Small intestine (tissue), 16 donors: ENCODE measurements around the gene OR2T6. TPM values are rescaled to one million over a fixed set of nuclear protein-coding genes. Genes with fewer than 3 reads are reported as not detected.

ENCODE experiments used
- DNase-seq, 2 donors: peaks; one replicate each; pipeline versions ENCODE4 v3.0.0 to v3.0.0-alpha.2; 2013
- FAIRE-seq: peaks from 2 replicates; lab custom pipeline; 2012; peaks lifted over from hg19 to GRCh38; lab: Jason Lieb, UNC
- H3K27ac ChIP-seq, 3 donors: one replicate each; pipeline ENCODE4 v1.5.1; 2013; ENCODE audit warnings: low read length in 2 of 3, mild to moderate bottlenecking in 2 of 3, control low read depth in 1 of 3, inconsistent platforms in 1 of 3, low read depth in 1 of 3, moderate library complexity in 1 of 3
- H3K27me3 ChIP-seq, 3 donors: one replicate each; pipeline ENCODE4 v1.6.1; 2013; ENCODE audit warnings: low read length in 3 of 3, inconsistent platforms in 1 of 3; ENCODE audit not compliant: control insufficient read depth in 3 of 3, insufficient read depth in 3 of 3
- H3K36me3 ChIP-seq, 3 donors: one replicate each; pipeline ENCODE4 v1.6.1; 2013; ENCODE audit warnings: low read length in 3 of 3, inconsistent platforms in 1 of 3, low read depth in 1 of 3, mild to moderate bottlenecking in 1 of 3, moderate library complexity in 1 of 3; ENCODE audit not compliant: control insufficient read depth in 3 of 3, insufficient read depth in 2 of 3
- H3K4me1 ChIP-seq, 3 donors: one replicate each; pipeline ENCODE4 v1.6.1; 2013; ENCODE audit warnings: low read length in 2 of 3, inconsistent platforms in 1 of 3, low read depth in 1 of 3, mild to moderate bottlenecking in 1 of 3, moderate library complexity in 1 of 3; ENCODE audit not compliant: control insufficient read depth in 3 of 3, insufficient read depth in 2 of 3
- H3K4me3 ChIP-seq, 3 donors: one replicate each; pipeline ENCODE4 v1.5.1; 2013; ENCODE audit warnings: low read length in 3 of 3, control low read depth in 1 of 3, inconsistent platforms in 1 of 3, low read depth in 1 of 3, mild to moderate bottlenecking in 1 of 3, moderate library complexity in 1 of 3
- H3K9me3 ChIP-seq, 2 donors: one replicate each; pipeline ENCODE4 v1.6.1; 2013; ENCODE audit warnings: low read depth in 1 of 2, low read length in 1 of 2; ENCODE audit not compliant: control insufficient read depth in 2 of 2, insufficient read depth in 1 of 2
- WGBS, 3 donors: extraction: QIAGEN DNeasy Blood & Tissue Kit; methylation state at CpG; one replicate each; pipeline ENCODE4 v1.1.7; 2013; 5-methylcytosine and 5-hydroxymethylcytosine counted together
- long read RNA-seq, 10 donors: transcript quantifications; one replicate each; lab custom pipeline, GENCODE V29; 2026
- polyA plus RNA-seq, 4 donors: library from polyadenylated mRNA; stranded (reverse) in 3 of 4; unstranded in 1 of 4; fragments of 200-250 nt in 3 of 4; fragments of 120-200 nt in 1 of 4; gene quantifications; one replicate each; pipeline versions ENCODE4 v1.2.1 to v1.2.3, GENCODE V29; 2013
- donor health status: healthy with polysubstance abuse.
- donor health status: control.
- donor health status: control.
- donor health status: Bipolar disorder and iron deficiency.
- donor health status: healthy.

Gene OR2T6
- polyA plus RNA-seq, result not detected
- long read RNA-seq, donor 1, result 0 reads
- long read RNA-seq, donor 2, result 0 reads
- long read RNA-seq, donor 3, result 0 reads
- long read RNA-seq, donor 4, result 0 reads
- long read RNA-seq, donor 5, result 0 reads
- long read RNA-seq, donor 6, result 0 reads
- long read RNA-seq, donor 7, result 0 reads
- long read RNA-seq, donor 8, result 0 reads
- long read RNA-seq, donor 9, result 0 reads
- long read RNA-seq, donor 10, result 0 reads

GRCh38 chr1:248375446-248375845 is at the start of gene OR2T6:
OR2T6 (plus strand) TSS chr1:248375746; CDS start chr1:248387609, 11,863 bp downstream.
- H3K27ac ChIP-seq, result no peak within 1 kb of the TSS
- DNase-seq (no peak), FAIRE-seq (no peak)
- H3K36me3 ChIP-seq, result no peaks in the 10 kb centered on the region
- H3K4me3 ChIP-seq, result no peak within 1 kb of the TSS
- no peaks in the 10 kb centered on the region for H3K27me3 ChIP-seq
- H3K4me1 ChIP-seq, result no peaks in the 10 kb centered on the region
- peaks cover 0 to 4% of the 10 kb centered on the region in 2 donors for H3K9me3 ChIP-seq

GRCh38 chr1:248343451-248343850 is 32.1 kb upstream of the OR2T6 start:
- no peak for DNase-seq
- H3K4me1 ChIP-seq, result no peaks in the 10 kb centered on the region
- H3K27ac ChIP-seq, result no peak overlapping the region
- H3K4me3 ChIP-seq, result no peak overlapping the region
- H3K36me3 ChIP-seq, result no peaks in the 10 kb centered on the region
- H3K9me3 ChIP-seq, result no peaks in the 10 kb centered on the region
- FAIRE-seq, result no peak
- 36 to 57% (median 45%) methylated on average over 3 of the region's 3 CpGs for WGBS, 3 donors
- H3K27me3 ChIP-seq, result no peaks in the 10 kb centered on the region

- Histone ChIP-seq H3K4me3 (no peak within 1 kb of the TSS), H3K4me1 (no peaks in the 10 kb centered on the region), H3K36me3 (no peaks in the 10 kb centered on the region), H3K27ac (no peak within 1 kb of the TSS), H3K9me3 (peaks cover 0 to 4% of the 10 kb centered on the region in 2 donors), H3K27me3 (no peaks in the 10 kb centered on the region)
- WGBS, 3 donors, result 64 to 69% (median 69%) methylated on average over 4 of the region's 4 CpGs
- FAIRE-seq (no peak), DNase-seq (no peak)
These were observed 27.1 kb upstream of the OR2T6 start, which contains the start of gene OR14C36 for GRCh38 chr1:248348475-248348874. OR14C36 (plus strand) TSS chr1:248348775; CDS start chr1:248348775, 0 bp downstream.

- no peak overlapping the region for H3K4me3 ChIP-seq
- no peaks in the 10 kb centered on the region for H3K4me1 ChIP-seq
- no peak overlapping the region for H3K27ac ChIP-seq
- H3K27me3 ChIP-seq, result peaks cover 0 to 1% (median 0%) of the 10 kb centered on the region in 3 donors
- H3K9me3 ChIP-seq, result no peaks in the 10 kb centered on the region
- H3K36me3 ChIP-seq, result no peaks in the 10 kb centered on the region
- no peak for FAIRE-seq
- 73 to 79% (median 79%) methylated on average over 3 of the region's 3 CpGs for WGBS, 3 donors
- no peak for DNase-seq
These were observed 16.1 kb upstream of the OR2T6 start for GRCh38 chr1:248359415-248359814.

- no peaks in the 10 kb centered on the region for H3K27me3 ChIP-seq
- FAIRE-seq, result no peak
- H3K4me1 ChIP-seq, result no peaks in the 10 kb centered on the region
- DNase-seq, result no peak
- no peak within 1 kb of the TSS for H3K4me3 ChIP-seq
- no peak within 1 kb of the TSS for H3K27ac ChIP-seq
- H3K9me3 ChIP-seq, result peaks cover 2 to 3% of the 10 kb centered on the region in 2 donors
- no peaks in the 10 kb centered on the region for H3K36me3 ChIP-seq
- WGBS, 3 donors, result 23 to 56% (median 36%) methylated on average over 3 of the region's 3 CpGs
These were observed 14.3 kb upstream of the OR2T6 start, which contains the start of gene OR2T4 for GRCh38 chr1:248361121-248361715. OR2T4 (plus strand) TSS chr1:248361665; CDS start chr1:248361665, 0 bp downstream.

- H3K27ac ChIP-seq, result no peak overlapping the region
- H3K9me3 ChIP-seq, result peaks cover 3 to 4% of the 10 kb centered on the region in 2 donors
- no peak for DNase-seq
- H3K4me3 ChIP-seq, result no peak overlapping the region
- no peaks in the 10 kb centered on the region for H3K36me3 ChIP-seq
- H3K27me3 ChIP-seq, result no peaks in the 10 kb centered on the region
- no peak for FAIRE-seq
- no peaks in the 10 kb centered on the region for H3K4me1 ChIP-seq
These were observed 8.9 kb upstream of the OR2T6 start for GRCh38 chr1:248366609-248367008.

GRCh38 chr1:248372394-248372793 is 3.2 kb upstream of the OR2T6 start:
- DNase-seq (no peak), FAIRE-seq (no peak)
- WGBS, 3 donors, result 56 to 67% (median 60%) methylated on average over 5 of the region's 5 CpGs
- no peak overlapping the region for H3K27ac ChIP-seq
- peaks cover 0 to 6% of the 10 kb centered on the region in 2 donors for H3K9me3 ChIP-seq
- H3K36me3 ChIP-seq, result no peaks in the 10 kb centered on the region
- no peak overlapping the region for H3K4me3 ChIP-seq
- H3K4me1 ChIP-seq, result no peaks in the 10 kb centered on the region
- H3K27me3 ChIP-seq, result no peaks in the 10 kb centered on the region

GRCh38 chr1:248373761-248374160 is 1.8 kb upstream of the OR2T6 start:
- no peaks in the 10 kb centered on the region for H3K36me3 ChIP-seq
- DNase-seq (no peak), FAIRE-seq (no peak)
- H3K27me3 ChIP-seq, result no peaks in the 10 kb centered on the region
- H3K4me1 ChIP-seq, result no peaks in the 10 kb centered on the region
- H3K4me3 ChIP-seq, result no peak overlapping the region
- 67 to 86% (median 77%) methylated on average over 4 of the region's 4 CpGs for WGBS, 3 donors
- no peak overlapping the region for H3K27ac ChIP-seq
- peaks cover 0 to 6% of the 10 kb centered on the region in 2 donors for H3K9me3 ChIP-seq
